Caco-2 (cell line): Measurements from ENCODE around the gene ARPC2. TPM values are rescaled to one million over a fixed set of nuclear protein-coding genes. Genes with fewer than 3 reads are reported as not detected.

Experiments used
- BruUV-seq: library from RNA; stranded (reverse); fragments of 400-500 nt; replicated peaks from 2 replicates; lab custom pipeline; 2021; lab: Mats Ljungman, UMichigan
- CTCF ChIA-PET: fragments of 300-600 bp; sonication (Branson Sonifier 250); formaldehyde crosslinking; loops from one replicate; lab custom pipeline; 2022; ENCODE audit warnings: antibody characterized with exemption; lab: Charles Lee
- POLR2A ChIA-PET: fragments of 300-600 bp; sonication (Branson Sonifier 250); formaldehyde crosslinking; loops from one replicate; lab custom pipeline; 2022; ENCODE audit warnings: antibody characterized with exemption; lab: Charles Lee
- DNase-seq, 2 experiments: peaks; one replicate each; pipeline versions ENCODE4 v3.0.0 to v3.0.0-alpha.2; 2020 to 2022
- H3K27me3 ChIP-seq: replicated peaks from 2 replicates; pipeline ENCODE4 v1.6.0; 2011; ENCODE audit warnings: low read length; ENCODE audit not compliant: control insufficient read depth, insufficient read depth
- H3K36me3 ChIP-seq: 2 replicates; pipeline ENCODE4 v1.5.1; 2011; ENCODE audit warnings: low read length; ENCODE audit not compliant: control insufficient read depth, insufficient read depth
- H3K4me1 ChIP-seq: fragments of 250-450 bp; sonication (Bioruptor Pico); 2 replicates; pipeline ENCODE4 v1.5.1; 2020; ENCODE audit warnings: mild to moderate bottlenecking
- H3K4me3 ChIP-seq: 2 replicates; pipeline ENCODE4 v1.5.1; 2011; ENCODE audit warnings: low read depth, mild to moderate bottlenecking, control low read depth, low read length
- H3K9me3 ChIP-seq: fragments of 250-450 bp; sonication (Bioruptor Pico); 2 replicates; pipeline ENCODE4 v1.5.1; 2020; ENCODE audit warnings: mild to moderate bottlenecking, moderate library complexity
- H3K27ac Mint-ChIP-seq: one replicate; pipeline ENCODE4 v1.8.0; 2022; ENCODE audit warnings: mixed read lengths; ENCODE audit not compliant: unreplicated experiment
- H3K27me3 Mint-ChIP-seq: one replicate; pipeline ENCODE4 v1.8.0; 2022; ENCODE audit warnings: mixed read lengths; ENCODE audit not compliant: insufficient read depth, unreplicated experiment
- H3K36me3 Mint-ChIP-seq: one replicate; pipeline ENCODE4 v1.8.0; 2022; ENCODE audit warnings: mild to moderate bottlenecking, mixed read lengths; ENCODE audit not compliant: insufficient read depth, unreplicated experiment
- H3K4me1 Mint-ChIP-seq: one replicate; pipeline ENCODE4 v1.8.0; 2022; ENCODE audit warnings: low read depth, mixed read lengths; ENCODE audit not compliant: unreplicated experiment
- H3K4me3 Mint-ChIP-seq: one replicate; pipeline ENCODE4 v1.8.0; 2022; ENCODE audit warnings: mild to moderate bottlenecking, moderate library complexity, mixed read lengths; ENCODE audit not compliant: unreplicated experiment
- H3K9me3 Mint-ChIP-seq: one replicate; pipeline ENCODE4 v1.8.0; 2022; ENCODE audit warnings: mixed read lengths; ENCODE audit not compliant: unreplicated experiment
- intact Hi-C: fragments of 100-400 bp; cut with micrococcal nuclease; formaldehyde crosslinking; loops from one replicate; pipeline ENCODE4 v1.10.0; 2022; ENCODE audit not compliant: unreplicated experiment
- total RNA-seq: library from RNA; stranded (reverse); gene quantifications from 2 replicates; pipeline ENCODE4 v1.2.3, GENCODE V29; 2022
- TF ChIP-seq, protein P1 (sequence below), 2 experiments: fragments of 200-600 bp in 1 of 2; IDR thresholded peaks; 1 replicate in 1 of 2; 2 replicates in 1 of 2; pipeline versions ENCODE4 v1.5.1 to v1.8.0; 2011 to 2022; ENCODE audit warnings: antibody characterized with exemption in 1 of 2, control low read depth in 1 of 2, inconsistent platforms in 1 of 2, low read depth in 1 of 2, low read length in 1 of 2, mild to moderate bottlenecking in 1 of 2, moderate library complexity in 1 of 2; ENCODE audit not compliant: insufficient read depth in 1 of 2, severe bottlenecking in 1 of 2, unreplicated experiment in 1 of 2

ARPC2 gene
- total RNA-seq, 1 experiment from 2014 or later = 284 TPM

DNA sequence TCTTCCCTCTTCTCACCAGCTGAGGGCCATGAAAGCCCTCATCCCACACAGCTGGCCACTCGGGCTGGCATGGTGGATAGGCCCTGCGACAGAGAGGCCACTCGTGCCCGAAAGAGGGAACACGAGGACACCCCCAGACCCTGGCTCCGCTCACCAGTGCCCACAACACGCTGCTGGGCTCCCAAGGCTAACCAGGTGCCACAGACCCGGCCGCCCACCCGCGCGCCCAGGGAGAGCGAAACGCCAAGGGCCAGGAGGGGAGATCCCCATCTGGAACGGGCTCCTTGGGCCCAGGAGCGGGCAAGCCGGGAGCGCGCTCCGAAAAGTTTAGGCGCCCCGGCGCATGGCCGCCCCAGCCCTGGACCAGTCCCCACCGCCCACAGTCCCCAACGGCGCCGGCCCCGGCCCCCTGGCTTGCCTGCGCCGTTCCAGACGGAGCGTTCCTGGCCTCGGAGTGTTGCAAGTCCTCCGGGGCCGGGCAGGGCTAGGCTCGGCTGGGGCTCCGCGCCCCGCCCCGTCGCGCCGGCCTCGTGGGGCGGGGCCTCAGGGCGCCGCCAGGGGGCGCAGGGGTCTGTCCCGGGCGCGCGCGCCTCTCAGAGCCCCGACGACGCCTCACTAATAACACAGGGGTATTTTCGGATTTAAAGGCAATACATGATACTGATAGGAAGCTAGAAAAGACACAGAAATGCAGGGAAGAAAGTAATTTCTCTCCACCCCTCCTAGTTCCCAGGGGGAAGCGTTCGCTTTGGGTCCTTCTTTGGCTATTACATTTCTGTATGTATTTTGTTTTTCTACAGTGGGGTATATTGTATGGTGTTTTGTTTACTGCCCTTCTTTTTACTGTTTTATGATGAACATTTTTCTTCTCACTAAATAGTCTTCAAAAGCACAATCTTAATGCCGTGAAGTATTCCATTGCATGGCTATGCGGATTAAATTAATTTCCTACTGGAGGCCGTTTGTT, 75.3 kb downstream of the ARPC2 start, which contains the start of gene TMBIM1:
Gene TMBIM1, minus strand, starts transcription at position 456 of the 967 bp plus-strand sequence. CDS start 10,362 bp downstream, outside the sequence.
- TSS peak; percentile 14 for BruUV-seq
- Mint-ChIP-seq H3K36me3 (peaks cover 33% of the 10 kb centered on the region), H3K27me3 (no peaks in the 10 kb centered on the region), H3K4me1 (peaks cover 56% of the 10 kb centered on the region), H3K9me3 (no peaks in the 10 kb centered on the region), H3K4me3 (peak within 1 kb of the TSS; percentile 86), H3K27ac (peak within 1 kb of the TSS; percentile 100)
- Histone ChIP-seq H3K27me3 (no peaks in the 10 kb centered on the region), H3K36me3 (no peaks in the 10 kb centered on the region), H3K4me1 (peaks cover 83% of the 10 kb centered on the region), H3K9me3 (no peaks in the 10 kb centered on the region), H3K4me3 (peak within 1 kb of the TSS; percentile 97)
- ChIA-PET CTCF (interaction anchor here (1.0 to 11.4 kb wide), 8 partner anchors 19 to 173 kb away, joined by 3 to 121 read pairs (median 6); partner anchors contain the start of genes AAMP, CTDSP1 and PNKD), POLR2A (interaction anchor here (1.4 to 4.3 kb wide), 6 partner anchors 8 to 107 kb away, joined by 5 to 37 read pairs (median 12); partner anchors contain the start of genes AAMP, CTDSP1 and PNKD)
- TF ChIP-seq, protein P1, sequence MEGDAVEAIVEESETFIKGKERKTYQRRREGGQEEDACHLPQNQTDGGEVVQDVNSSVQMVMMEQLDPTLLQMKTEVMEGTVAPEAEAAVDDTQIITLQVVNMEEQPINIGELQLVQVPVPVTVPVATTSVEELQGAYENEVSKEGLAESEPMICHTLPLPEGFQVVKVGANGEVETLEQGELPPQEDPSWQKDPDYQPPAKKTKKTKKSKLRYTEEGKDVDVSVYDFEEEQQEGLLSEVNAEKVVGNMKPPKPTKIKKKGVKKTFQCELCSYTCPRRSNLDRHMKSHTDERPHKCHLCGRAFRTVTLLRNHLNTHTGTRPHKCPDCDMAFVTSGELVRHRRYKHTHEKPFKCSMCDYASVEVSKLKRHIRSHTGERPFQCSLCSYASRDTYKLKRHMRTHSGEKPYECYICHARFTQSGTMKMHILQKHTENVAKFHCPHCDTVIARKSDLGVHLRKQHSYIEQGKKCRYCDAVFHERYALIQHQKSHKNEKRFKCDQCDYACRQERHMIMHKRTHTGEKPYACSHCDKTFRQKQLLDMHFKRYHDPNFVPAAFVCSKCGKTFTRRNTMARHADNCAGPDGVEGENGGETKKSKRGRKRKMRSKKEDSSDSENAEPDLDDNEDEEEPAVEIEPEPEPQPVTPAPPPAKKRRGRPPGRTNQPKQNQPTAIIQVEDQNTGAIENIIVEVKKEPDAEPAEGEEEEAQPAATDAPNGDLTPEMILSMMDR (IDR thresholded peaks at IDR 0.05; ENCODE audit: insufficient read depth in 1 of 2, low read depth in 1 of 2, low read length in 1 of 2, severe bottlenecking in 1 of 2, unreplicated experiment in 1 of 2) = peak; percentile 49 to 95
- intact Hi-C loops = loop anchor here (1.0 to 10.0 kb wide), 5 partner anchors 9 to 272 kb away; partner anchors contain the start of genes CNOT9 and USP37
- peak; percentile 75 to 94 for DNase-seq

DNA sequence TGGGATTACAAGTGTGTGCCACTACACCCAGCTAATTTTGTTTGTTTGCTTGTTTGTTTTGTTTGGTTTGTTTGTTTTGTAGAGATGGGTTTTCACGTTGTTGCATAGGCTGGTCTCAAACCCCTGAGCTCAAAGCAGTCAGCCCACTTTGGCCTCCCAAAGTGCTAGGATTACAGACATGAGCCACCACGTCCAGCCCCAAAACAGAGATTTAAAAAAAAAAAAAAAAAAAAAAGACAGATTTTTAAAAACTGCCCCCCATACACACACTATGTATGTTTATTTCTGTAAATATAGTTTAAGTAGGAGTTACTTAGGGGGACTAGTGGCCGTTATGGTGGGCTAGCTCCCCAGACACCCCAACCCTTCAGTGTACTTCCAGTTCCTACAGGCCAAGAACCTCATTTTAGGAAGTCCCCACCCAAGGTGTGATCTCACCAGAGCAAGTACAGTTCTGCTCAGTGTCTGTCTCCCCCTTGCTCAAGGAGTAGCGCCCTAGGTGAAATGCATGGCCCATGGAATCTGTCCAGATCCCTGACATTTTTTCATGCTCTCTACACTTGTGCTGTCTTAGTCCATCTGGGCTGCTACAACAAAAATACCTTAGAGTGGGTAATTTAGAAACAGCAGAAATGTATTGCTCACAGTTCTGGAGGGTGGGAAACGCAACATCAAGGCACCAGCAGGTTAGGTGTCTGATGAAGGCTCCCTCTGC, 76.9 kb downstream of the ARPC2 start:
- Mint-ChIP-seq H3K27me3 (no peaks in the 10 kb centered on the region), H3K4me3 (peak overlapping the region; percentile 86), H3K9me3 (no peaks in the 10 kb centered on the region), H3K36me3 (peaks cover 25% of the 10 kb centered on the region), H3K27ac (peak overlapping the region; percentile 100), H3K4me1 (peaks cover 52% of the 10 kb centered on the region)
- peaks cover 71% of the 10 kb centered on the region for H3K4me1 ChIP-seq
- CTCF ChIA-PET = interaction anchor here (0.7 to 11.4 kb wide), 10 partner anchors 9 to 106 kb away, joined by 4 to 121 read pairs (median 8); partner anchors contain the start of genes AAMP, CTDSP1 and PNKD
- H3K27me3 ChIP-seq = no peaks in the 10 kb centered on the region
- no peaks in the 10 kb centered on the region for H3K9me3 ChIP-seq
- H3K36me3 ChIP-seq = no peaks in the 10 kb centered on the region
- no peak for DNase-seq
- no peak overlapping the region for H3K4me3 ChIP-seq
- POLR2A ChIA-PET = interaction anchor here (0.7 to 4.3 kb wide), 14 partner anchors 8 to 149 kb away, joined by 3 to 37 read pairs (median 9); partner anchors contain the start of genes AAMP, ARPC2, CTDSP1 and PNKD
- no TSS peak for BruUV-seq
- TF ChIP-seq, protein P1 (IDR thresholded peaks at IDR 0.05; ENCODE audit: insufficient read depth in 1 of 2, low read depth in 1 of 2, low read length in 1 of 2, severe bottlenecking in 1 of 2, unreplicated experiment in 1 of 2) = no peak
- intact Hi-C loops = loop anchor here (1.0 to 10.0 kb wide), 3 partner anchors 18 to 271 kb away; partner anchors contain the start of genes CNOT9 and USP37
